GM15510 (cell line): ENCODE measurements around the gene ATP13A3.

Source experiments
- POLR2A ChIP-seq: IDR thresholded peaks from 3 replicates; pipeline ENCODE4 v1.6.1; 2011; ENCODE audit warnings: borderline replicate concordance; ENCODE audit not compliant: insufficient read length; ENCODE audit errors: extremely low read depth

ATP13A3 gene

GRCh38 chr3:194504861-194505260, 18.1 kb upstream of the ATP13A3 start:
- TF ChIP-seq POLR2A: no peak

DNA sequence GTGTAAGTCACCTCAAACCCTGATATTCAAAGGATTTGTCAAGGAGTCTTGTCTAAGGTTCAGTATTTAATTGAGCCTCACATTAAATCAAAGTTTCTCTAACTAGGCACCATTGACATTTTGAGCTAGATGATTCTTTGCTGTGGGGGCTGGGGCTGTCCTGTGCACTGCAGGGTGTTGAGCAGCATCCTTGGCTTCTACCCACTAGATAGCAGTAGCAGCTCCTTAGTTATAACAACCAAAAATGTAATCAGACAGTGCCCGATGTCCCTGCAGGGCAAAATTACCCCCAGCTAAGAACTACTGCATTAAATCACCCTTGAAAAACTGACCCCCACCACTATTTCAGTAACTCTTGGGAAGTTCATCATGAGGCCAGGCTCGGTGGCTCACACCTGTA, 17.3 kb upstream of the ATP13A3 start:
- no peak for TF ChIP-seq POLR2A

DNA sequence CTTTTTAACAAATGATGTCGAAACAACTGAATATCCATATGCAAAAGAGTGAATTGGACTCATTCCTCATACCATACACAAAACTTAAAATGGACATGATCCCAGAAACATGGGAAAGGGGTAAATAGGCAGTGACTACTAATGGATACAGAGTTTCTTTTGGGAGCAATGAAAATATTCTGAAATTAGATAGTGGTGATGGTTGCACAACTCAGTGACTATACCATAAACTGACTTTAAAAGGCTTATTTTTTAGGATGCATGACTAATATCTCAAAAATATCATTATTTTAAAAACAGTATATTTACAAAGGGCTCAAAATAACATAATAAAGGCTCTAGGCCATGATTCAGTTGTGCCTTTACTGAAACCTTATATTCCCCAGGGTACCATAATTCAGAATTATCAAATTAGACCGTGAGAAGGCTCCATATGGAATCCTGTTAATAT, 16.3 kb upstream of the ATP13A3 start:
- TF ChIP-seq POLR2A: no peak

- TF ChIP-seq POLR2A: no peak
These were observed 13.4 kb upstream of the ATP13A3 start for GRCh38 chr3:194500198-194500597.

DNA sequence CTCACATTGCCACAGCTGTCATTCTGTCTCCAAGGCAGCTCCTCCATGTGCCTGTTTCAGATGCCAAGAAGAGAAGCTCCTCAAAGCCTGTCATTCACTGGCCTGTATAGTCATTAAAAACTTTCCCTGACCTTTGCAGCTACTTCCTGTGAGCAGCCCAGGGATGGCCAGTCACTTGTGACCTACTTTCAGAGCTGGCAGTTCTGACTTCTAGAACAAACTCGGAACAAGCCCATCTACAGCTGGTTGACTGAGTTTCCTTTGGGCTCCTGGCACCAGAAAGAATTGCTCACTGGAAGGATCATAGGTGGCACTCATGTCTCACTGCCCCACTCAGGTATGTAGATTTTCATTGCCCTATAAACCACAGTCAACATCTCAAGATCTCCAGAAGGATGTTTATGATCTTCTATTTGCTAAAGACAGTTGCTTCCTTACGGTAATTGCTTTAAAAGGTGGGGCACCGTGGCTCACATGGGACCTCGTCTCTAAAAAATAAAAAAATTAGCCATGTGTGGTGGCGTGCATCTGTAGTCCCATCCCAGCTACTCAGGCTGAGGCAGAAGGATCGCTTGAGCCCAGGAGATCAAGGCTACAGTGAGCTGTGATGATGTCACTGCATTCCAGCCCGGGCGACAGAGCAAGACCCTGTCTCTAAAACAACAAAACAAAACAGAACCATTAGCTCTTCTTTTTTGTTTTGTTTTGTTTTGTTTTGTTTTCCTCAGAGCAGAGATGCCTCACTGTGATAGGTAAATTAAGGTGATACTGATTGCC, 11.2 kb upstream of the ATP13A3 start:
- TF ChIP-seq POLR2A: no peak

DNA sequence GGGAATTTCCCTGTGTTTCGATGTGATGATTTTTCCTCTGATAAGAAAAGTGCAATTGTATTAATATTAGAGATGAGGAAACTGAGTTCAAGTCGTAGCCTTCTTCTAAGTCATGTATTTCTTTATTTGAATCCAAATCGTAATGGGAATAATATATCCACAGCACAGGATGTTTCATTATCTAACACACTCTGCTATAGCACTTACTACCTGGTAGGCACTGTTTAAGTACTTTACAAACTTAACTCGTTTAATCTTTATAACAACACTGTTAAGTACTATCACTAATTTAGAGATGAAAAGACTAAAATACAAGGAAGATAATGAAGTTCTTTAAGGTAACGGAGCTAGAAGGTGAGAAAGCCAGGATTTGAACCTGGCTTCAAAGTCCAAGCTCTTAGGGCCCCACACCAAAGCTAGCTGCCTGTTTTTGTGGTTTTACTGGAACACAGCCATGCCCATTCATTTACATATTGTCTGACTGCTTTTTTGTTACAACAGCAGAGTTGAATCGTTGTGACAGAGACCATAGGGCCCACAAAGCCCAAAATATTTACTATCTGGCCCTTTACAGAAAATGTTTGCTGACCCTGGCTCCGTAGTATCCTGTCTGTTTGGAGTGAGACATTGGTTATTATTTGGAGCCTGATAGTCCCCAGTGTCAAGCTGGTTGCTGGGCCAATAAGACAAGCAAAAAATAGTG, 9.6 kb upstream of the ATP13A3 start:
- no peak for TF ChIP-seq POLR2A

GRCh38 chr3:194494951-194495374, 8.2 kb upstream of the ATP13A3 start:
- no peak for TF ChIP-seq POLR2A

DNA sequence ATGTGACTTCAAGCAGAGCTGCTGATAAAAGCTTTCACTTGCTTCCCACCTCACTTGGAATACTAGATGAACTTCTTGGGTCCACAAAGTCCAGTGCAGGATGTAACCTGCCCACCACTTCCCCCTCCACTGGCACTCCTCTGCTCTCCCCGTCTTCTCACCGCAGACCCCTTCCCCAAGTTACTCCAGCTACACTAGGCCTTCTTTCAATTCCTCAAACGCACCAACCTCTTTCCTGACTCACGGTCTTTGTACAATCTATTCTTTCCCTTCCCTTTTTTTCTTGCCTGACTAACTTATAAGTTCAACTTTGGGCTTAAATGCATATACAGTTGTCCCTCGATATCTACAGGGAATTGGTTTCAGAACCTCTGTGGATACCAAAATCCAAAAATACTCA, 5.2 kb upstream of the ATP13A3 start:
- TF ChIP-seq POLR2A: no peak

DNA sequence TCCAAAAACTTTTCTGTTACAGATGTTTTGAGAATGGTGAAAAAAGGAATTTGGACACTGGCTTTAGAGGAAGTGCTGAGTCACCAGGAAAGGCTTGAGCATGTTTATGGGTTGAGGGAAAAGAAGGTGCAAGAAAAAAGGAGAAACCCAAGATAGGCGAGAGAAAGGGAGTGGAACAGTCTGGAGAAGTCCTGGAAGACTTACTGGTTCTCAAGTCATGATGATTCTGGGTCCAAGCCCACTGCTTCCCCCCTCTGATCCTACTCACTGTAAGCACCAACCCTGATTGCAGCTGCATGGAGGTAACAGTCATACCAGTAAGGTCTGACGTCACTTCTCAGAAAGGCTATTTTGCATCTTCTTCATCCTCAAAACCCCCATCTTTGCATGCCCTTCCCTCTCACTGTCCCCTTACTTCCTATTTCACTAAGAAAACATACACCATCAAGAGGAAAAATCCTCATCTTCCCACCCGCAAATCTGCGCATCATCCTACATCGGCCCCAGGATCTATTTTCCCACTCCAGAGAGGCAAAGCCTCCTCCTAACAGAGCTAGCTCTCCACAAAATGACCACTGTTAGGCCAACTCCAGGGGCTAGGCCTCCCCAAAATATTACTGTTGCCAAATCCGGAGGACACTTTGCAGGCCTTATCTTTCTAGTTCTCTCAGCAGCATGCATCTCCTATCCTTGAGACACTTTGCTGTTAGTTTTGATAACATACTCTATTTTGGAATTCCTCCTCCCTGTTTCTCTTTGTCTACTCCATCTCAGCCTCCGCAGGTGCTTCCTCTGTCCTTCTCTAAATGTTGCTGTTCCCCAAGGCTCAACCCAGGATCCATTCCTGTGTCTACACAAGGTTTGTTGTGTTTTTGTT, 3.2 kb upstream of the ATP13A3 start:
- peak; percentile 28 for TF ChIP-seq POLR2A

- no peak for TF ChIP-seq POLR2A
These were observed 1.4 kb upstream of the ATP13A3 start for GRCh38 chr3:194488055-194488742.

DNA sequence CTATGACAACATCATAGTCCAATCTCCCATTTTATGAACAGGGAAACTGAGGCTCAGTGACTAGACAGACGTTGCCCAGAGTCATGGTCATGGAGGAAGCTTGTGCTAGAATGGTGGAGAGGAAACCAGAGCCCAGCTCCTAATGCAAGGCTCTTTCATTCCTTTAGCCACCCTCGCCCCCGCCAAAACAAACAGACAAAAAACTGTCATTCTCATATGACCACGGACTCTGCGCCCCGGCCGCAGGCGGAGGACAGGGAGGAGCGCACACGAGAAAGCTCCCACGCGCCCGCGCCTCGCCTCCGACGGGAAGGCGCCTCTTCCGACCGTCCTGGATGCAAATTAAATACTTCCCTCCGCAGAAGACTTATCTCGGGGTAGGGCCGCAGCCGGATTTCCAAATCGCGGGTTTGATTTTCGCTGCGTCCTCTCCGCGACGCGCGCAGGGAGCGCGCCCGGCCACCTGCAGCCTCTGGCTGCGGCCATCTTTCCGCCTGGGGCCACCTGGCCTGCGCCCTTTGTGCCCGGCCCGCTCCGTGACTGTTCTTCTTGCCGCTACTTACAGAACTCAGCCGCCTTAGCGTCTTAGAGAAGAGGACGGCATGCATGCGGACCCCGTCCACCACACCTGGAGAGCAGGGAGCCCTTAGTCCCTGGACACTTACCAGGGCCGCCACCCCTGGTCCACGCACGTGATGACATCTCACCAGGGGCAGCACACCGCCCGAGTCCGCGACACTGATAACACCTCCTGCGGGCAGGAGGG, 670 bp upstream of the ATP13A3 start:
- TF ChIP-seq POLR2A: peak; percentile 65

GRCh38 chr3:194485881-194486539, 792 bp downstream of the ATP13A3 start:
- TF ChIP-seq POLR2A: no peak

- no peak for TF ChIP-seq POLR2A
These were observed 1.3 kb downstream of the ATP13A3 start for GRCh38 chr3:194485468-194485880.
